Stomach (tissue), 4 donors: ENCODE measurements around the gene PDSS2.

Experiments
- CTCF ChIP-seq, 7 experiments: fragments of 450-650 bp in 4 of 7; fragments of 200-600 bp in 3 of 7; sonication (generic) in 3 of 7; IDR thresholded peaks; one replicate each; pipeline ENCODE4 v1.5.1; 2016 to 2019; ENCODE audit warnings: antibody characterized with exemption in 7 of 7, control low read depth in 2 of 7, mild to moderate bottlenecking in 1 of 7
- EP300 ChIP-seq: sonication (generic); formaldehyde crosslinking; IDR thresholded peaks from one replicate; pipeline ENCODE4 v1.6.1; 2017; ENCODE audit warnings: antibody characterized with exemption
- POLR2A ChIP-seq, 4 donors: fragments of 450-650 bp; IDR thresholded peaks; one replicate each; pipeline ENCODE4 v1.6.1; 2016; ENCODE audit warnings: antibody characterized with exemption in 4 of 4, control low read depth in 2 of 4, mild to moderate bottlenecking in 1 of 4, moderate library complexity in 1 of 4

GRCh38 chr6:107215334-107215733 lies 244.0 kb downstream of the PDSS2 start:
- TF ChIP-seq POLR2A (IDR thresholded peaks at IDR 0.05) = no peak
- no peak for TF ChIP-seq EP300
- TF ChIP-seq CTCF (IDR thresholded peaks at IDR 0.05) = no peak
